ENCODE data around the gene MLEC. TPM values are rescaled to one million over a fixed set of nuclear protein-coding genes. Genes with fewer than 3 reads are reported as not detected.

The MLEC gene
- total RNA-seq, 2 donors from 2014 or later, result 331 to 500 TPM

GRCh38 chr12:120642826-120643225 is 44.1 kb upstream of the MLEC start:
- TF ChIP-seq CTCF (IDR thresholded peaks at IDR 0.05), result no peak
- H3K27ac ChIP-seq, result no peak overlapping the region
- intact Hi-C loops (cut with DNase I), result loop anchor here (10.0 kb wide), 2 partner anchors 322 to 362 kb away; no protein-coding TSS in a partner anchor
- no peaks in the 10 kb centered on the region for H3K36me3 ChIP-seq
- H3K27me3 ChIP-seq, result peaks cover 40% of the 10 kb centered on the region
- DNase-seq, result no peak
- no peak overlapping the region for H3K4me3 ChIP-seq
- no peaks in the 10 kb centered on the region for H3K9me3 ChIP-seq
- H3K4me1 ChIP-seq, result peaks cover 3% of the 10 kb centered on the region
- no peak overlapping the region for H3K9ac ChIP-seq (ENCODE audit: low read depth in 2 of 2, low read length in 2 of 2)

- H3K27me3 ChIP-seq, result peaks cover 40% of the 10 kb centered on the region
- intact Hi-C loops (cut with DNase I), result loop anchor here (10.0 kb wide), 2 partner anchors 321 to 361 kb away; no protein-coding TSS in a partner anchor
These were observed 43.4 kb upstream of the MLEC start for GRCh38 chr12:120643574-120643973.

GRCh38 chr12:120646044-120646443 is 40.9 kb upstream of the MLEC start:
- H3K4me1 ChIP-seq, result no peaks in the 10 kb centered on the region
- intact Hi-C loops (cut with DNase I), result loop anchor here (2.0 to 10.0 kb wide), 3 partner anchors 65 to 359 kb away; partner anchors contain the start of gene UNC119B
- no peak overlapping the region for H3K4me3 ChIP-seq
- H3K36me3 ChIP-seq, result no peaks in the 10 kb centered on the region
- no peaks in the 10 kb centered on the region for H3K9me3 ChIP-seq
- no peak overlapping the region for H3K9ac ChIP-seq (ENCODE audit: low read depth in 2 of 2, low read length in 2 of 2)
- no peak for DNase-seq
- no peak for TF ChIP-seq CTCF (IDR thresholded peaks at IDR 0.05)
- H3K27me3 ChIP-seq, result peaks cover 33% of the 10 kb centered on the region
- no peak overlapping the region for H3K27ac ChIP-seq

More at GRCh38 chr12:120643574-120643973, 43.4 kb upstream of the MLEC start:
- no peak for TF ChIP-seq CTCF (IDR thresholded peaks at IDR 0.05)
- Histone ChIP-seq H3K4me1 (peaks cover 3% of the 10 kb centered on the region), H3K36me3 (no peaks in the 10 kb centered on the region), H3K4me3 (no peak overlapping the region), H3K9ac (ENCODE audit: low read depth in 2 of 2, low read length in 2 of 2) (no peak overlapping the region), H3K9me3 (no peaks in the 10 kb centered on the region), H3K27ac (no peak overlapping the region)
- no peak for DNase-seq

GRCh38 chr12:120647375-120647755 is 39.6 kb upstream of the MLEC start:
- Histone ChIP-seq H3K4me1 (no peaks in the 10 kb centered on the region), H3K9ac (ENCODE audit: low read depth in 2 of 2, low read length in 2 of 2) (no peak overlapping the region), H3K27me3 (peaks cover 21% of the 10 kb centered on the region), H3K27ac (no peak overlapping the region), H3K4me3 (no peak overlapping the region), H3K36me3 (no peaks in the 10 kb centered on the region), H3K9me3 (no peaks in the 10 kb centered on the region)
- no peak for DNase-seq
- no peak for TF ChIP-seq CTCF (IDR thresholded peaks at IDR 0.05)
- intact Hi-C loops (cut with DNase I), result loop anchor here (2.0 to 10.0 kb wide), 3 partner anchors 63 to 357 kb away; partner anchors contain the start of gene UNC119B

GRCh38 chr12:120649442-120650232 is 37.3 kb upstream of the MLEC start:
- DNase-seq, result no peak
- intact Hi-C loops (cut with DNase I), result loop anchor here (5.0 to 10.0 kb wide), 3 partner anchors 62 to 355 kb away; no protein-coding TSS in a partner anchor
- H3K27me3 ChIP-seq, result peaks cover 3% of the 10 kb centered on the region
- H3K36me3 ChIP-seq, result no peaks in the 10 kb centered on the region
- H3K4me3 ChIP-seq, result no peak overlapping the region
- peak; percentile 21 for TF ChIP-seq CTCF (IDR thresholded peaks at IDR 0.05)
- peak overlapping the region; percentile 32 to 52 for H3K9ac ChIP-seq (ENCODE audit: low read depth in 2 of 2, low read length in 2 of 2)
- H3K9me3 ChIP-seq, result no peaks in the 10 kb centered on the region
- H3K27ac ChIP-seq, result peak overlapping the region; percentile 54
- no peaks in the 10 kb centered on the region for H3K4me1 ChIP-seq
